Ishikawa (cell line): ENCODE results near the gene SELENOM.

Experiments
- CEBPB ChIP-seq: IDR thresholded peaks from 2 replicates; pipeline ENCODE4 v1.6.1; 2012
- CREB1 ChIP-seq: IDR thresholded peaks from 2 replicates; pipeline ENCODE4 v1.6.1; 2012; ENCODE audit warnings: low read depth
- EGR1 ChIP-seq: IDR thresholded peaks from 2 replicates; pipeline ENCODE4 v1.6.1; 2012
- EP300 ChIP-seq: IDR thresholded peaks from 2 replicates; pipeline ENCODE4 v1.6.1; 2012; ENCODE audit warnings: borderline replicate concordance
- FOXM1 ChIP-seq: IDR thresholded peaks from 2 replicates; pipeline ENCODE4 v1.6.1; 2012; ENCODE audit warnings: low read depth, borderline replicate concordance
- MAX ChIP-seq: IDR thresholded peaks from 2 replicates; pipeline ENCODE4 v1.6.1; 2012
- NFIC ChIP-seq: IDR thresholded peaks from 2 replicates; pipeline ENCODE4 v1.6.1; 2012
- RAD21 ChIP-seq: IDR thresholded peaks from 2 replicates; pipeline ENCODE4 v1.6.1; 2012; ENCODE audit warnings: low read depth
- REST ChIP-seq: IDR thresholded peaks from 2 replicates; pipeline ENCODE4 v1.6.1; 2012; ENCODE audit warnings: low read depth, mild to moderate bottlenecking
- TAF1 ChIP-seq: IDR thresholded peaks from 2 replicates; pipeline ENCODE4 v1.6.1; 2012; ENCODE audit warnings: low read depth, mild to moderate bottlenecking
- TCF12 ChIP-seq: IDR thresholded peaks from 2 replicates; pipeline ENCODE4 v1.6.1; 2012; ENCODE audit warnings: low read depth
- TEAD4 ChIP-seq: IDR thresholded peaks from 2 replicates; pipeline ENCODE4 v1.6.1; 2012
- USF1 ChIP-seq: IDR thresholded peaks from 2 replicates; pipeline ENCODE4 v1.6.1; 2012
- YY1 ChIP-seq: IDR thresholded peaks from 2 replicates; pipeline ENCODE4 v1.6.1; 2012; ENCODE audit warnings: low read depth
- ZBTB7A ChIP-seq: IDR thresholded peaks from 2 replicates; pipeline ENCODE4 v1.6.1; 2012; ENCODE audit warnings: low read depth

The SELENOM gene

GRCh38 chr22:31093086-31093850 is 14.1 kb downstream of the SELENOM start:
- no peak for TF ChIP-seq RAD21
- TF ChIP-seq YY1, result no peak
- TF ChIP-seq FOXM1, result no peak
- no peak for TF ChIP-seq EP300
- no peak for TF ChIP-seq TAF1
- TF ChIP-seq CEBPB, result no peak
- TF ChIP-seq REST, result no peak
- TF ChIP-seq EGR1, result no peak
- no peak for TF ChIP-seq USF1
- TF ChIP-seq TCF12, result no peak
- TF ChIP-seq NFIC, result no peak
- no peak for TF ChIP-seq CREB1
- no peak for TF ChIP-seq MAX
- TF ChIP-seq TEAD4, result no peak
- no peak for TF ChIP-seq ZBTB7A

GRCh38 chr22:31092161-31092560 is 15.2 kb downstream of the SELENOM start:
- no peak for TF ChIP-seq NFIC
- no peak for TF ChIP-seq TAF1
- TF ChIP-seq TEAD4, result no peak
- no peak for TF ChIP-seq CEBPB
- no peak for TF ChIP-seq TCF12
- no peak for TF ChIP-seq FOXM1
- TF ChIP-seq ZBTB7A, result no peak
- TF ChIP-seq EP300, result no peak
- no peak for TF ChIP-seq USF1
- no peak for TF ChIP-seq RAD21
- no peak for TF ChIP-seq YY1
- no peak for TF ChIP-seq MAX
- TF ChIP-seq REST, result no peak
- no peak for TF ChIP-seq CREB1

GRCh38 chr22:31091106-31091975 is 16.0 kb downstream of the SELENOM start:
- no peak for TF ChIP-seq YY1
- no peak for TF ChIP-seq TAF1
- TF ChIP-seq REST, result no peak
- TF ChIP-seq NFIC, result no peak
- no peak for TF ChIP-seq CEBPB
- TF ChIP-seq TEAD4, result no peak
- no peak for TF ChIP-seq USF1
- TF ChIP-seq EP300, result no peak
- TF ChIP-seq ZBTB7A, result no peak
